ENCODE results near the gene NOTUM. TPM values are rescaled to one million over a fixed set of nuclear protein-coding genes. Genes with fewer than 3 reads are reported as not detected.

The NOTUM gene
- polyA plus RNA-seq (2013): 8.7 and 9.0 TPM in 2 replicates

DNA sequence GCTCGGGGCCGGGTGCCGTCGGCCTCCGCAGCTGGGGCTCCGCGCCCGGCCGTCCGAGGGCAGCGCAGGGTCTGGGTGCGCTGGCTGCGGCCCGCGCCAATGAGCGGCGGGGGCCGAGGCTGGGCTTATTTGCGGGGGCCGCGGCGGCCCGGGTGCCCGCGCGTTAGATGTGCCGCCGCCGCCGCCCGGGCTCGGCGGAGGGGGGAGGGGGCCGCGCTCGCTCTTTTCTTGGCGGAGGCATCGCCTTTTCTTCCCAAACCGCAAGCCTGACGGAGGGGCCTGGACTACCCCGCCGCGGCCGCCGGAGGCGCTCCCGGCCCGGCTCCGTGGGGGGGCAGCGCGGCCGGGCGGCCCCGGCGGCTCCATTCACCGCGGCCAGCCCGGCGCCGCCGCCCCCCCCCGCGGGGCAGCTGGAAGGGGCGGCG is at the start of gene NOTUM:
TSS of gene NOTUM (minus strand) at position 101 of the 425 bp plus-strand sequence. CDS start 278 bp downstream, outside the sequence.
- Histone ChIP-seq H4K8ac (ENCODE audit: low read depth, low read length) (peak within 1 kb of the TSS; percentile 56), H3K18ac (ENCODE audit: low read length) (peak within 1 kb of the TSS; percentile 31), H2BK5ac (ENCODE audit: low read depth, low read length, poor library complexity) (no peak within 1 kb of the TSS), H4K12ac (ENCODE audit: low read depth, low read length) (peak within 1 kb of the TSS; percentile 63), H3K36me3 (ENCODE audit: control insufficient read depth in 1 of 2, insufficient read depth in 2 of 2, low read length in 2 of 2) (peaks cover 0 to 3% of the 10 kb centered on the region in 2 experiments), H3K23ac (ENCODE audit: low read length) (no peak within 1 kb of the TSS), H3K4me2 (ENCODE audit: low read length) (peak within 1 kb of the TSS; percentile 78), H2BK120ac (ENCODE audit: insufficient read depth, low read length, poor library complexity) (peak within 1 kb of the TSS; percentile 64), H3K79me1 (ENCODE audit: low read length) (peaks cover 13% of the 10 kb centered on the region), H3K79me2 (ENCODE audit: control insufficient read depth, insufficient read depth, low read length, poor library complexity) (peaks cover 3% of the 10 kb centered on the region), H2AK5ac (ENCODE audit: low read length) (no peak within 1 kb of the TSS), H3K4ac (ENCODE audit: low read depth, low read length) (peak within 1 kb of the TSS; percentile 51), H3K27me3 (ENCODE audit: insufficient read depth, low read length) (peaks cover 35% of the 10 kb centered on the region), H2AFZ (ENCODE audit: insufficient read depth, low read length, poor library complexity) (peak within 1 kb of the TSS; percentile 79), H3K4me3 (ENCODE audit: low read depth, low read length) (peak within 1 kb of the TSS; percentile 68), H3K9me3 (ENCODE audit: insufficient read depth, low read depth, low read length) (no peaks in the 10 kb centered on the region), H3K4me1 (ENCODE audit: control insufficient read depth in 1 of 2, insufficient read depth in 2 of 2, low read length in 2 of 2) (peaks cover 15 to 21% of the 10 kb centered on the region in 2 experiments), H3K14ac (ENCODE audit: low read length) (peak within 1 kb of the TSS; percentile 50), H4K91ac (ENCODE audit: low read depth, low read length) (peak within 1 kb of the TSS; percentile 75), H2BK12ac (ENCODE audit: low read length) (peak within 1 kb of the TSS; percentile 45), H3K9ac (ENCODE audit: low read length) (peak within 1 kb of the TSS; percentile 20), H3K27ac (ENCODE audit: low read depth, low read length) (no peak within 1 kb of the TSS)
- peak; percentile 63 to 88 for DNase-seq
- no CpG with 5 or more reads among the region's 65 CpGs for WGBS (ENCODE audit: extremely low coverage, insufficient coverage, insufficient read length)

DNA sequence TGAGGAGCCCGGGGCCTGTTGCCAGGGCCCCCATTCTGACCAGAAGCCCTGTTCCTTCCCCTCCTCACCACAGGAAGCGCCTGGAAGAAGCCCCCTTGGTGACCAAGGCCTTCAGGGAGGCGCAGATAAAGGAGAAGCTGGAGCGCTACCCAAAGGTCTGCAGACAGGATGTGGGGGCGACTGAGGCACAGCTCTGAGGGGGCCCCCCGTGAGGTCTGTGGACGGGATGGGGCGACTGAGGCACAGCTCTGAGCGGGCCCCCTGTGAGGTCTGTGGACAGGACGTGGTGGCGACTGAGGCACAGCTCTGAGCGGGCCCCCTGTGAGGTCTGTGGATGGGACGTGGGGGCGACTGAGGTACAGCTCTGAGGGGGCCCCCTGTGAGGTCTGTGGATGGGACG is 48.4 kb upstream of the NOTUM start:
- H2AFZ ChIP-seq (ENCODE audit: insufficient read depth, low read length, poor library complexity): no peak overlapping the region
- H3K27ac ChIP-seq (ENCODE audit: low read depth, low read length): no peak overlapping the region
- H4K12ac ChIP-seq (ENCODE audit: low read depth, low read length): no peak overlapping the region
- H3K4me3 ChIP-seq (ENCODE audit: low read depth, low read length): no peak overlapping the region
- H3K4me2 ChIP-seq (ENCODE audit: low read length): no peak overlapping the region
- no peak for DNase-seq
- H3K79me1 ChIP-seq (ENCODE audit: low read length): peaks cover 27% of the 10 kb centered on the region
- H3K23ac ChIP-seq (ENCODE audit: low read length): no peak overlapping the region
- H4K8ac ChIP-seq (ENCODE audit: low read depth, low read length): no peak overlapping the region
- no peak overlapping the region for H3K9ac ChIP-seq (ENCODE audit: low read length)
- H4K91ac ChIP-seq (ENCODE audit: low read depth, low read length): no peak overlapping the region
- peaks cover 31 to 39% of the 10 kb centered on the region in 2 experiments for H3K4me1 ChIP-seq (ENCODE audit: control insufficient read depth in 1 of 2, insufficient read depth in 2 of 2, low read length in 2 of 2)
- no peak overlapping the region for H3K4ac ChIP-seq (ENCODE audit: low read depth, low read length)
- peaks cover 6 to 9% of the 10 kb centered on the region in 2 experiments for H3K36me3 ChIP-seq (ENCODE audit: control insufficient read depth in 1 of 2, insufficient read depth in 2 of 2, low read length in 2 of 2)
- H3K18ac ChIP-seq (ENCODE audit: low read length): no peak overlapping the region
- no peak overlapping the region for H2AK5ac ChIP-seq (ENCODE audit: low read length)
- H3K79me2 ChIP-seq (ENCODE audit: control insufficient read depth, insufficient read depth, low read length, poor library complexity): peaks cover 4% of the 10 kb centered on the region
- no peak overlapping the region for H2BK120ac ChIP-seq (ENCODE audit: insufficient read depth, low read length, poor library complexity)
- H3K27me3 ChIP-seq (ENCODE audit: insufficient read depth, low read length): no peaks in the 10 kb centered on the region
- H3K9me3 ChIP-seq (ENCODE audit: insufficient read depth, low read depth, low read length): peaks cover 5% of the 10 kb centered on the region
- H3K14ac ChIP-seq (ENCODE audit: low read length): no peak overlapping the region
- WGBS (ENCODE audit: extremely low coverage, insufficient coverage, insufficient read length): no CpG with 5 or more reads among the region's 15 CpGs
- no peak overlapping the region for H2BK5ac ChIP-seq (ENCODE audit: low read depth, low read length, poor library complexity)
- no peak overlapping the region for H2BK12ac ChIP-seq (ENCODE audit: low read length)

DNA sequence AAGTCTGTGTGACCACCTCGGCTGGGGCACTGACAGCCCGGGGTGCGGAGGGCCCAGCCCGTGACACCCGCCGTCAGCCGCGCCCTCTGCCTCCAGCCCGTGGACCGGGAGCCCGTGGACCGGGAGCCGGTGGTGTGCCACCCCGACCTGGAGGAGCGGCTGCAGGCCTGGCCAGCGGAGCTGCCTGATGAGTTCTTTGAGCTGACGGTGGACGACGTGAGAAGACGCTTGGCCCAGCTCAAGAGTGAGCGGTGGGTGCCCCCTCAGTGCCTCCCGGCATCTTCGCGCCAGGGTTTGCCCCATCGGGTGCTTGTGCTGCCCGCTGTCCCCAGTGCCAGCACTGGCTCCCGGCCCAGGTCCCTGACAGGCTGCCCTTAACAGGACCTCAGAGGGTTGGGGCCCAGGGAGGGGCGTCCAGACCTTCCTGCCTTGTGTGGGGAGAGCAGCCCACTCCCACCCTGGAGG is 48.0 kb upstream of the NOTUM start:
- Histone ChIP-seq H2AFZ (ENCODE audit: insufficient read depth, low read length, poor library complexity) (no peak overlapping the region), H2BK120ac (ENCODE audit: insufficient read depth, low read length, poor library complexity) (no peak overlapping the region), H2AK5ac (ENCODE audit: low read length) (no peak overlapping the region), H3K27ac (ENCODE audit: low read depth, low read length) (no peak overlapping the region), H4K12ac (ENCODE audit: low read depth, low read length) (no peak overlapping the region), H3K14ac (ENCODE audit: low read length) (no peak overlapping the region), H3K9ac (ENCODE audit: low read length) (no peak overlapping the region), H3K18ac (ENCODE audit: low read length) (no peak overlapping the region), H3K36me3 (ENCODE audit: control insufficient read depth in 1 of 2, insufficient read depth in 2 of 2, low read length in 2 of 2) (peaks cover 3 to 9% of the 10 kb centered on the region in 2 experiments), H3K27me3 (ENCODE audit: insufficient read depth, low read length) (no peaks in the 10 kb centered on the region), H2BK5ac (ENCODE audit: low read depth, low read length, poor library complexity) (no peak overlapping the region), H3K23ac (ENCODE audit: low read length) (no peak overlapping the region), H3K79me1 (ENCODE audit: low read length) (peaks cover 31% of the 10 kb centered on the region), H4K8ac (ENCODE audit: low read depth, low read length) (no peak overlapping the region), H3K4me3 (ENCODE audit: low read depth, low read length) (no peak overlapping the region), H3K4me2 (ENCODE audit: low read length) (no peak overlapping the region), H2BK12ac (ENCODE audit: low read length) (no peak overlapping the region), H4K91ac (ENCODE audit: low read depth, low read length) (peak overlapping the region; percentile 14), H3K4me1 (ENCODE audit: control insufficient read depth in 1 of 2, insufficient read depth in 2 of 2, low read length in 2 of 2) (peaks cover 36 to 43% of the 10 kb centered on the region in 2 experiments), H3K79me2 (ENCODE audit: control insufficient read depth, insufficient read depth, low read length, poor library complexity) (peaks cover 8% of the 10 kb centered on the region), H3K4ac (ENCODE audit: low read depth, low read length) (no peak overlapping the region), H3K9me3 (ENCODE audit: insufficient read depth, low read depth, low read length) (peaks cover 5% of the 10 kb centered on the region)
- WGBS (ENCODE audit: extremely low coverage, insufficient coverage, insufficient read length): no CpG with 5 or more reads among the region's 28 CpGs
- DNase-seq: no peak

GRCh38 chr17:82008258-82008940 is 47.4 kb upstream of the NOTUM start:
- Histone ChIP-seq H3K9me3 (ENCODE audit: insufficient read depth, low read depth, low read length) (peaks cover 5% of the 10 kb centered on the region), H2AK5ac (ENCODE audit: low read length) (peak overlapping the region; percentile 44), H2BK12ac (ENCODE audit: low read length) (peak overlapping the region; percentile 5), H3K36me3 (ENCODE audit: control insufficient read depth in 1 of 2, insufficient read depth in 2 of 2, low read length in 2 of 2) (peaks cover 3 to 9% of the 10 kb centered on the region in 2 experiments), H2BK120ac (ENCODE audit: insufficient read depth, low read length, poor library complexity) (no peak overlapping the region), H4K12ac (ENCODE audit: low read depth, low read length) (no peak overlapping the region), H3K14ac (ENCODE audit: low read length) (no peak overlapping the region), H2BK5ac (ENCODE audit: low read depth, low read length, poor library complexity) (no peak overlapping the region), H3K9ac (ENCODE audit: low read length) (no peak overlapping the region), H3K18ac (ENCODE audit: low read length) (peak overlapping the region; percentile 25), H3K4me3 (ENCODE audit: low read depth, low read length) (no peak overlapping the region), H3K79me1 (ENCODE audit: low read length) (peaks cover 31% of the 10 kb centered on the region), H3K4ac (ENCODE audit: low read depth, low read length) (no peak overlapping the region), H3K79me2 (ENCODE audit: control insufficient read depth, insufficient read depth, low read length, poor library complexity) (peaks cover 8% of the 10 kb centered on the region), H3K27me3 (ENCODE audit: insufficient read depth, low read length) (no peaks in the 10 kb centered on the region), H3K4me2 (ENCODE audit: low read length) (no peak overlapping the region), H4K8ac (ENCODE audit: low read depth, low read length) (no peak overlapping the region), H2AFZ (ENCODE audit: insufficient read depth, low read length, poor library complexity) (no peak overlapping the region), H3K23ac (ENCODE audit: low read length) (no peak overlapping the region), H3K27ac (ENCODE audit: low read depth, low read length) (no peak overlapping the region), H3K4me1 (ENCODE audit: control insufficient read depth in 1 of 2, insufficient read depth in 2 of 2, low read length in 2 of 2) (peaks cover 34 to 43% of the 10 kb centered on the region in 2 experiments), H4K91ac (ENCODE audit: low read depth, low read length) (peak overlapping the region; percentile 14)
- no CpG with 5 or more reads among the region's 26 CpGs for WGBS (ENCODE audit: extremely low coverage, insufficient coverage, insufficient read length)
- DNase-seq: no peak

Measured in trophoblast cell (in vitro differentiated cells and primary cell).